Measurements from ENCODE around the gene MTHFD2L.
"Not testable (repeated sequence)": the region's sequence is repeated elsewhere in the genome, so short reads cannot be mapped to it uniquely, and the experiment has no call there.

The MTHFD2L gene

DNA sequence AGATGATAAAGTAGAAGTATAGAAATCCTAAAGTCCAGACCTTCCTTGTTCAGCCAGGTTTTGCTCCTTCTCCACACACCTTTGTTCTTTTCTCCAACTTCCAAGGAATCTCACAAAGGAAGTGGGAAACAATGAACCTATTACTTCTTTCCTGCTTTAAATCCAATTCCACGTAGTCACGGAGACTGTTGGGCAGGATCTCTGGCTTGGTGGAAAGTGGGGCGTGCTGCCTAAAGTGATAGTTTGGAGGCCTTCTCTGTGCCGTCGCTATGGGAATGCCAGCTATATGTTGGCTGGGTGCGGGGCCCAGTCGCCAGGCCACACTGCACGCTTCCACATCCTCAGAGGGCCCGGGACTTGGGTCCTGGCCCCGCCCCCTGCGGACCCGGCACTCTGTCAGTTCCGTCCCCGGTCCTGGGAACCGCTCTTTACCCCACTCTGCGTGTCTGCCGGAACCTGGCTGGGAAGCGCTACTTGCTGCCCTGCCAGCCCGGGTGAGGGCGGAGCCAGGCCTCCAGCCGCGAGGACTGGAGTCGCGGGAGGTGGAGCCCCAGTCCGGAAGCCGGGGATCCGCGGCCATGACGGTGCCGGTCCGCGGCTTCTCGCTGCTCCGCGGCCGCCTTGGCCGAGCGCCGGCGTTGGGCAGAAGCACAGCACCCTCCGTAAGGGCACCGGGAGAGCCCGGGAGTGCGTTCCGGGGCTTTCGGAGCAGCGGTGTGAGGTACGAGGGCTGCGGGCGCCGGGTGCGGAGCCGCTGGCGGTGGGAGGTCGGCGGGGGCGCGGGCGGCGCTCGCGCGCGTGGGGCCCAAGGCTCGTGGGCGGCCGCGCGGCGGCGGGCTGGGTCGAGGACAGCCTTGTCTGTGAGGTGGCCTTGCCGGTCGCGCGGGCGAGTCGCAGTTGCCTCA lies at the start of gene MTHFD2L:
MTHFD2L (plus strand) TSS at position 558 of the 905 bp plus-strand sequence; CDS start at position 579, 21 bp downstream.
- peak; percentile 94 for DNase-seq

DNA sequence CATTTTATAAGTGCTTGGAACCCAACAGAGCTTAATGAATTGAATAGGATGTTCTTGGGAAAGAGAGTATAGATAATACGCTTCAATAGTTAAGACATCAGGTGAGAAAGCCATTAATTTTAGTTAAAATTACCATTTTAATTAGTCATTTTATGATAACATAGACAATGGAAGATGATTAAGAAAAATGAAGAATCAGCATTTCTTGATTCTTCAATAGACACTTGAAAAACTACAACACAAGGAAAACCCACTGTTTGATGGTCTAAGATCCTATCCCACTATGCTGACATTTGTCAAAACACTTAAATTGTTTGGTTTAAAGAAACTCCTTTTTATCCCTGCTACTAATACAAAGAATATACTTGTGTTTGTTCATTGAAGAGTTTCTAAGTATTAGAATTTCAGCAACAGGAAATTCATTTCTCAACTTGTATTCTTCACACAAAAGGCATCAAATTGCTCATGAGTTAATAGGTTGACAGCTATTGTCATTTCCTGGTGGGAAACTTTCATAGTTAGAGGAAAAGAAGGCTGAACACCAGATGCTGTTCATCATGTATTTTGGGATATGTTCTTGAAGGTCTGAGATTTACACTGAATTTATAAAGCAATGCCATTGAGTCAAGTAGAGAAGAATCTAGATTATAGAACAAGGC lies 49.3 kb upstream of the MTHFD2L start:
- DNase-seq: no peak

DNA sequence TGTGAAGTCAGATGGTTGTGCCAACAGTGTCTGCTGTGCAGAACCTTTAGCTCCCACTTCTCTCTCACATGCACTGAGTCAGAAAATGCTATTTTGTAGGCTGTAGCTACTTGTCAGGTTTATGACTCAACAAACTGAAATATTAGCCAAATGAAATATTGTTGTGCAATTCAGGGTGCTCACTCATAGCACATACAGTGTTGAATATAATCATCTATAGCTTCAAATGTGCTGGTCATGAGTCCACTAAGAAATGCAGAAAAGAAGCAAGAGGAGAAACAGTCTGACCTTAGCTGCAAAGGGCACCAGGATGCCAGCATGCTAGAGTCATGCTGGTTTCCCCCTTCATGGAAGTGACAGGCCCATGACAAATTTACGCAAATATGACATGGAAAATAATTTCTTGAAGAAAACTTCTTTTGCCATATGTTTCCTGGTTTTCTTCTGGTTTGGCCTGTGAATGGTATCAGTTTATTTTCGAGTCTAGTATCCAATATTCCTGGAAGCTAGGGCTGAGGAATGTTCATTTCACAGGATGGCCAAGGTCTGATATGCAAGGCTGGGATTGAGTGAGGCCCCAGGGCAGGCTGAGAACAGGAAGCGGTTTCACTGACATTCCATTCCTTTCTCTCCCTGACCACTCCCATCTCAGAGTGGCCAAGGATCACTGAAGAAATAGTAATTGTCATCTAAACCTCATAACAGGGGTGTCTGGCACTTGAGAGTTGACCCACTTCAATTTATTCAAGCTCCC lies 48.6 kb upstream of the MTHFD2L start:
- no peak for DNase-seq

DNA sequence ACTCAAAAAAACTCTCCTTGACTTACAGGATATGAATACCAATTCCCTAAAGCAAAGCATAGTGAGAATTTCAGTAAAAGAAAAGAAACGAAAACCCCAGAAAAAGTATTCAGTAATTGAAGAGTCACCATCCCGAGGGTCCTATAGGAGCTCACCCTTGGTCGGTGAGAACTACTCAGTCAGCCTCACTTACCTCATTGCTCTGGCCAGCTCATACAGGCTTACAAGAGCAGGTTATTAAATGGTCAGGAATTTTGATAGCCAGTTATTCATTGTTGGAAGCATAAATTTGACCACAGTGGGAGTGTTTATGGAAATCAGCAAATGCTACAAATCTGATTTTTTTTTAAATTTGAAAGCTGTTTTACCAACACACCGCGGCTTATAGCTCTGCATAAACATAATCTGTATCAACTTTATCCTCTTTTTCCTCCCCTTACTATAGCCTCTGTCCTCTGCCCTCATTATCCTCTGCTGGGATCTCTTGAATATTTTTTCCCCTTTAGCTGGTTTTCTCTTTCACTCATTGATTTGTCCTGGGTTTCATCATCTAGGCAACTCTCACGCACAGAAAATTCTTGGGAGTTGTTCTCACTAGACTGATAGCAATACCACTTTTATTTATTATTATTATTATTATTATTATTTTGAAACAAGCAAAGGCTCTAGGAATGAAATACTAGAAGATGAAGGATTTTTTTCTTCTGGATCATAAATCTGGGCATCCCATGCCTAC lies 47.9 kb upstream of the MTHFD2L start:
- DNase-seq: no peak

DNA sequence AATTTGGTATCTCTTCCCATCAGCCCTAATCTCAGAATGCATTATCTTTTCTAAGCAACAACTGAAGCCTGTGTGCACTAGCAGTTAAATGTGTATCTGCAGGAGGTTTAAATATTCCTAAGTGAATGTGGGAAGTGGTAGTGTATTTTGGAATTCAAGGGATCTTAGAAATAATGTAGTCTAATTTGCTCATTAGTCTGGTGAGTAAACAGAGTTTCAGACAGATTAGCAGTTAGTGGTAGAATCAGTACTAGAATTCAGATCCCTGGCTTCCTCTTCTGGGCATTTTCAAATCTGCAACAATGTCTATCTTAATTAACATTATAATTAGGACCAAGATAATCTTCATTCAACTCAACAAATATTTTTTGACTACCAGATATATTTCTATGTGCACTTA lies 47.2 kb upstream of the MTHFD2L start:
- no peak for DNase-seq

DNA sequence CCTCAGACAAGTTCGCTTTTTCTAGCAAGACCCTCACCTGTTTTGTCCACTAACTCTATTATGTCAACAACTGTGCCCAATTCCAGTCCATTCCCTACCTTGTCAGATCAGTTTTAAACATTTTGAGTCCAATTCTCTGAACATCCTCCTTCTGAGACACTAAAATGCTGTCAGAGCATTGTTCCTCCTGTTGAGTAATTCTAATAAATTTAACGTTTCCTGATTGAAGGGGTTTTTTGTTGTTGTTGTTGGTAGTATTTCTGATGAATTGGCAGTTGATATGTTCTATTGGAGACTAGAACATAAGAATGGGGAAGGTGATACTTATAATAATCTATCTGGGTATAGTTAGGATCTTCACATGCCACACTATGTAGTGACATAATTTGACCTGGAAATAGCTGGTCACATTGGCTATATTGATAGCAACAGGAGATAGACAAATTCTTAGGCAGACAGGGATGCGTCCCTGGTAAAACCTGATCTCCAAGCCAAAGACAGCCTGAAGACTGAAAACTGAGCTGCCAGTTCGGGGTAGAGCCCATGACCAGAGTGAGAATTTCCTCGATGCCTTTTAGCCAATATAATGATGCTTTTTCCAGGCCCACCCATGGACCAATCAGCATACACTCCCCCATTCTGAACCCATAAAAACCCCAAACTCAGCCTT lies 46.5 kb upstream of the MTHFD2L start:
- DNase-seq: no peak

DNA sequence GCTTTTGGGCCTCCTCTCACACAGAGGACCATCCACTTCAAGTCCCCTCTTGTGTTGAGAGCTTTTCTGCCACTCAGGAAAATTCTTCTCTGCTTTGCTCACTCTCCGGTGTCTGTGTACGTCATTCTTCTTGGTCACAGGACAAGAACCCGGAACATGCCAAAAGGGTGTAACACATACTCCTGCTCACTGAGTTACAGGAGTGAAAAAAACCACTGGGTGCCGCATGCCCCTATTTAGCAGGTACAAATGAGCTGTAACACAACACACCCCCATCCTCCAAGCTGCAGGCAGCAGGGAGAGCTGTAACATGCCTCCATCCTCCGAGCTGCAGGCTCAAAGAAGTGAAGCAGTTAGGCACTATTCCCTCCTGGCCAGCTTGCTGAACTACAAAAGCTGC lies 45.9 kb upstream of the MTHFD2L start:
- no peak for DNase-seq

DNA sequence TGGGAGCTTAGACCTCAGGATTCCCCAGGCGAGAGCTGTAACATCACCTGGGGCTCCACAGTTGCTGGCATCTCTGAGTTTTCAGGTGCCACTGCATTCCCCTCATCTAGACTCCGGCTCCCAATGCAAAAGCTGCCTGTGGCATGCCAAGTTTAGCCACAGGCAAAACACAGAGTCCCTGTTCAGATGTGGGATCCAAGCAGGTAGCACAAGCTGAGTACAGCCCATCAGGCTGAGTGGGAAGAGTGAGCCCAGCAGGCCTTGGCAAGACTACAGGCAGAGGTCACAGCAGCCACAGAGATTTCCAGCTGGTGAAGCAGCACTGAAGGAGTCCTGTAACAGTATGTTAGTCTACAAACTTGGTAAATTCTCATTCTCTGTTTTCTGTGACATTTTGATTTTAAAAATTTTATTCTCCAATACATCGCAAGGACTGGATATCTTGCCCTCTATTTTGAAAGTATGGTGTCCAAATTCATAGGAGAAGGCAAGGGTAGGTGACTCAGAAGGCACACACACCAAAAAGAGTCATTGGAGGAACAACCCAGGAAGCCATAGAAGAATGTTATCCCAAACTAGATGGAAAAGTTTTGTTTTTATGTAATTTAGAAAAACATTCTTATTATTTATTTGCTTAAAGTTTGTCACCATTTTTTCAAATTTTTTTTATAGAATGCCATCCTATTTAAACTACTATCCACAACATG lies 45.4 kb upstream of the MTHFD2L start:
- no peak for DNase-seq

DNA sequence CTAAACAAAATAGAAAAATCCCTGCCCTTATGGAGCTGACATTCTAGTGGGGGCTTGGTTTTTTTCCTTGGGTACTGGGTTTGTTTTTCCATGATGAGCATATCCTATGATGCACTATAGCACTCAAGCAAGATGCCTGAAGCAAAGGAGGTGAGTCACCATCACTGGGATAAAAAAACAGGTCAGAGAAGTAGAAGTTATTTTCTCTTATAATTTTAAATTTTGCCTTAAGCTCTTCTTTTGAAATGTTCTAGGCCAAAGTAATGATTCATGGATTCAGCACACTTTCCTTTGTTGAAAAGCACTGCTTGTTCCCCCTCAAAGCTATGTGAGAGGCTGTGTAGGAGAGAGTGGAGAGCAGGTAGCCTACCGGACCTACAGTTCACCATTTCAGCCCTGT lies 43.7 kb upstream of the MTHFD2L start:
- no peak for DNase-seq

DNA sequence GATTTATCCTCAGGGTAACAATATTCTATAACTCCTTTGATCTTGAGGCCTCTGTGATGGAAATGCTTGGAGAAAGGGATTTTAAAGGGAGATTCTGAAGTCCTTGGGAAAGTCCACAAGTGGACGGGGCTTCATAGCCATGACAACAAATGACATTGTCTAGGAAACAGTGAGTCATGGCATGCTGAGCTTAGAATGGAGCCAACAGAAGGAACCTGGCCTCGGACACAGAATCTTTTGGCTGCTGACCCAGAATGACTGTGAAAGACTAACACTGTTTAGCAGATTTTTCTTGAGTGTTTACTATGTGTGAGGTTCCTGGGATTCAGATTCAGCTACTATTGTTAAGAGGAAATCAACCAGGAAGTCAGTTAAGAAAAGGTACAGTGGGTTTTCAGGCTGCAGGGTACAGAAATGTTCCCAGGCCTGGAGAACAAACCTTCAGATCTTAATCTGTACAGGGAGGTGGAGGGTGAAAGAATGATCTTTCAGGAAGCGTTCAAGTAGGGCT lies 40.8 kb upstream of the MTHFD2L start:
- DNase-seq: no peak

DNA sequence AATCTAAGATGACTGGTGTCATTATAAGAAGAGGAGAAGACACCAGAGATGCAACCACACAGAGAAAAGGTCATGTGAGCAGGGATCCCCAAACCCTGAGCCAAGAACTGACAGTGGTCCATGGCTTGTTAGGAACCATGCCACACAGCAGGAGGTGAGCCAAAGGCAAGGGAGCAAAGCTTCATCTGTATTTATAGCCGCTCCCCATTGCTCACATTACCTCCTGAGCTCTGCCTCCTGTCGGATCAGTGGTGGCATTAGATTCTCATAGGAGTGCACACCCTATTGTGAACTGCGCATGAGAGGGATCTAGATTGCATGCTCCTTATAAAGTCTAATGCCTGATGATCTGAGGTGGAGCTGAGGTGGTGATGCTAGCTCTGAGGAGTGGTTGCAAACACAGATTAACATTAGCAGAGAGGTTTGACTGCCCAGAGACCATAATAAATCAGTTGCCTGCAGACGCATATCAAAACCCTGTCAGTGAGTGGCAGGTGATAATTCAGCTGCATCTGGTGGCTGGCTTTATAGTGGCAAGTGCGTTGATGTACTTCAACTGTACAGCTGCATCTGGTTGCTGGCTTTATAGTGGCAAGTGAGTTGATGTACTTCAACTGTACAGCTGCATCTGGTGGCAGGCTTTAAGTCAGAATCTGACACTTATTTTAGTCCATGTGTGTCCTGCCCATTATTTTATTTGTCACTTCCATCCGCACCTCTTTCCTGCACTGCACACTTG lies 39.1 kb upstream of the MTHFD2L start:
- DNase-seq: no peak

DNA sequence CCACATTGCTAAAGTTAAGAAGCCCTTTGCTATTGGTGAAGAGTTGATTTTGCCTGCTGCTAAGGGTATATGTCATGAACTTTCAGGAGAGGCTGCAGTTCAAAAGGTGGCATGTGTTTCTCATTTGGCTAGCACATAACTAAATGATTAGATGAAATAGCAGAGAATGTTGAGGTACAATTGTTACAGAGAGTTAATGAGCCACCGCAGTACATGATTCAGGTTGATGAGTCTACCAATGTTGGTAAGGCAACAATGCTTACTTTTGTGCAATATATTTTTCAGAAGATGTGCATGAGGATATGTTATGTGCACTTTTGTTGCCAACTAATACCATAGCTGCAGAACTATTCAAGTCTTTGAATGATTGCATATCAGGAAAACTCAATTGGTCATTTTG lies 37.8 kb upstream of the MTHFD2L start:
- no peak for DNase-seq

DNA sequence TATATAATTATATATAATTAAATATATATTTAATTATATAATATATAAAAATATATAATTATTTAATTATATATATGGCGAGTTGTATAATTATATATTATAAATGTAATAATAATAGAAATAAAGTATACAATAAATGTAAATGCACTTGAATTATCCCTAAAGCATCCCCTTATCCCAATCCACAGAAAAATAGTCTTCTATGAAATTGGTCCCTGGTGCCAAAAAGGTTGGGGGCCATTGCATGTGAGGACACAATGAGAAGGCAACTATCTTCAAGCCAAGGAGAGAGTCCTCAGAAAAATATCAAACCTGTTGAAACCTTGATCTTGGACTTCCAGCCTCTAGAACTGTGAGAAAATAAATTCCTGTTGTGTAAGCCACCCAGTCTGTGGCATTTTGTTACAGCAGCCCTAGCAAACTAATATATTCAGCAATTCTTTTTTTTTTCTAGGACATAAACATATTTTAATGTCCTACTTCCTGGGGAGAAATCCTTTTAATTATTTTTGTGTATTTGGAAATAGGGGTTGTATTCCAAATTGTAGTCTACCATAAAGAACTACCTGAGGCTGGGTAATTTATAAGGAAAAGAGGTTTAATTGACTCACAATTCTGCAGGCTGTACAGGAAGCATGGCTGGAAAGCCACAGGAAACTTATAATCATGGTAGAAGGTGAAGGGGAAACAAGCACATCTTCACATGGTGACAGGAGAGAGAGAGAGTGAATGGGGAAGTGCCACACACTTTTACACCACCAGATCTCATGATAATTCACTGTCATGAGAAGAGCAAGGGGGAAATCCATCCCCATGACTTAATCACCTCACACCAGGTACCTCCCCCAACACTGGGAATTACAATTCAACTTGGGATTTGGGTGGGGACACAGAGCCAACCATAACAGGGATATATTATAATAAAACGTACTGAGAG lies 36.0 kb upstream of the MTHFD2L start:
- no peak for DNase-seq

DNA sequence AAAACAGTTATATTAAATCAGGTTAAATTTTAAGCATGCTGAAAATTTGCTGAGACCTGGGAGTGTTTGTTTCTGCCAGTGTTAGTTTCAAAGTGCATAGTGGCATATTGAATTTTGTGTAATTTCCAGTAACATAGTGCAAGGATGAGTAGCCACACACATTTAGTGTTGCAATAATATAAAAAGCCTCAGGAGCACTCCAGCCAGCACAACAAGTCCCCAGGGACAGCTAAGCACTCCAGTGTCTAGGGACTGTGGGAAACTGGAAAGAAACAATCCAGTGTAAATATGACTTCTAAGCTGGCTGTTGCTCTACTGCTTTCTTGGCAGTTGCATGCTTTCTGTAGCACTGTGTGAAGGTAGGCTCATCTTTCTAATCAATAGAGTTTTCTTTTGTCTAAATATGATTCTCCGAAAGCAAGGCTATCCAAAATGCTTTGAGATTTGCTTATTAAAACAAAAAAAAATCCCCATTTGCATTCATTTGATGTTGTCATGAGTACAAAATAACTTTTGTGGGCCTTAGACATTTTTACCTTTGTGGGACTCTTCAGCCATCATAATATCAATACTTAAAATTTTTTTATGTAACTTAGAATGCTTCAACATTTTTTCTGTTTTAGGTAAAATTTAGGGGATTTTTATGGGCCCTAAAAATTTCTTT lies 34.7 kb upstream of the MTHFD2L start:
- DNase-seq: no peak

DNA sequence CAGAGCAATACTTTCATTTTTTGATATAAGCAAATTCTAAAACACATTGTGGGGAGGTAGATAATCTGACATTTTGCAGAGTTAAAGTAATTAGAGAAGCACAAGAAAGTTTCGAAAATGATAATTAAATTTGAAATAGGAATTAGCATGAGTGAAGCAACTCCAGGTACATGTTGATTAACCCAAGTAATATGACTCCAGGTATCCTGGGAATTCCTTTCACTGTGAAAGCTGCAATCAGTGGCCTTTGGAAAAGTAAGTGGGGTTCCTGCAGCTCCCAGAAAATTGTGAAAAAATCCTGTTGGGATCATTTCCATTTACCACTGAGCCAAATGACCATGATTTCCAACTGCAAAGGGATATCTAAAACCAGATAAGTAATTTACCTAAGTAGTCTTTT lies 32.9 kb upstream of the MTHFD2L start:
- no peak for DNase-seq

DNA sequence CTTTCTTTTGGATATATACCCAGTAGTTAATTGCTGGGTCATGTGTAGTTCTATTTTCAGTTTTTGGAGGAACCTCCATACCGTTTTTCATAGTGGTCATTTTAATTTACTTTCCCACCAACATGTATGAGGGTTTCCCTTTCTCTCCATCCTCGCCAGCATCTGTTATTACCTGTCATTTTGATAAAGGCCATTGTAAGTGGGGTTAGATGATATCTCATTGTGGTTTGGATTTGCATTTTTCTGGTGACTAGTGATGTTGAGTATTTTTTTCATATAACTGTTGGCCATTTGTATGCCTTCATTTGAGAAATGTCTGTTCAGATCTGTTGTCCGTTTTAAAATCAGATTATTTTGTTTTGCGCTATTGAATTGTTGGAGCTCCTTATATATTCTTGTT lies 30.2 kb upstream of the MTHFD2L start:
- DNase-seq: no peak

DNA sequence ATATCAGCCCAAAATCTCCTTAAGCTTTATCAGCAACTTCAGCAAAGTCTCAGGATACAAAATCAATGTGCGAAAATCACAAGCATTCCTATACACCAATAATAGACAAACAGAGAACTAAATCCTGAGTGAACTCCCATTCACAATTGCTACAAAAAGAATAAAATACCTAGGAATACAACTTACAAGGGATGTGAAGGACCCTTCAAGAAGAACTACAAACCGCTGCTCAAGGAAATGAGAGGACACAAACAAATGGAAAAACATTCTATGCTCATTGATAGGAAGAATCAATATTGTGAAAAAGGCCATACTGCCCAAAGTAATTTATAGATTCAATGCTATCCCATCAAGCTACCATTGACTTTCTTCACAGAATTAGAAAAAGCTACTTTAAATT lies 27.1 kb upstream of the MTHFD2L start:
- not testable (repeated sequence) for DNase-seq

DNA sequence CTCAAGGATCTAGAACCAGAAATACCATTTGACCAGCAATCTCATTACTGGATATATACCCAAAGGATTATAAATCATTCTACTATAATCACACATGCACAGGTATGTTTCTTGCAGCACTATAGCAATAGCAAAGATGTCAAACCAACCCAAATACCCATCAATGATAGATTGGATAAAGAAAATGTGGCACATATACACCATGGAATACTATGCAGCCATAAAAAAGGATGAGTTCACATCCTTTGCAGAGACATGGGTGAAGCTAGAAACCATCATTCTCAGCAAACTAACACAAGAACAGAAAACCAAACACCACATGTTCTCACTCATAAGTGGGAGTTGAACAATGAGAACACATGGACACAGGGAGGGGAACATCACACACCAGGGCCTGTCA lies 25.7 kb upstream of the MTHFD2L start:
- not testable (repeated sequence) for DNase-seq

DNA sequence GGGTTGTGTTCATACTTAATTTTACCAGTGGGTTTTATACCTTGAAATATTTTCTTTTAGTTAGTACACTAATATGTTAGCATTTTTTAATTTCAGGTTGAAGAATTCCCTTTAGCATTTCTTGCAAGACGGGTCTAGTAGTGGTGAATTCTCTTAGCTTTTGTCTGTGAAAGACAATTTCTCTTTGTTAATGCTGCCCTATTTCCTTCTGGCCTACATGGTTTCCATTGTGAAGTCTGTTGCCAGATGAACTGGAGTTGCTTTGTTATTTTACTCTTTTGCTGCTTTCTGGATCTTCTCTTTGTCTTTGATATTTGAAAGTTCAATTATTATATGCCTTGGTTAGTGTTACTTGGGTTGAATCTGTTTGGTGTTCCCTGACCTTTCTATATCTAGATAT lies 25.0 kb upstream of the MTHFD2L start:
- no peak for DNase-seq

Measured in activated CD8-positive, alpha-beta memory T cell treated with anti-CD3 and anti-CD28 coated beads for 24 hours (primary cell).